BE2C (cell line): ENCODE measurements around the gene MAP3K13.
"Not testable (repeated sequence)": the region's sequence is repeated elsewhere in the genome, so short reads cannot be mapped to it uniquely, and the experiment has no call there.

ENCODE experiments used
- DNase-seq: peaks from one replicate; pipeline ENCODE4 v3.0.0-alpha.2; 2020
- H3K27me3 ChIP-seq: fragments of 250-450 bp; sonication (Bioruptor Pico); 2 replicates; pipeline ENCODE4 v1.5.1; 2020; ENCODE audit warnings: mild to moderate bottlenecking
- H3K36me3 ChIP-seq: fragments of 250-450 bp; sonication (Bioruptor Pico); 2 replicates; pipeline ENCODE4 v1.5.1; 2020; ENCODE audit warnings: mild to moderate bottlenecking
- H3K4me1 ChIP-seq: fragments of 250-450 bp; sonication (Bioruptor Pico); 2 replicates; pipeline ENCODE4 v1.5.1; 2020
- H3K4me3 ChIP-seq: 2 replicates; pipeline ENCODE4 v1.5.1; 2011; ENCODE audit warnings: low read depth, low read length
- H3K9me3 ChIP-seq: fragments of 250-450 bp; sonication (Bioruptor Pico); 2 replicates; pipeline ENCODE4 v1.5.1; 2020
- CTCF ChIP-seq: IDR thresholded peaks from 2 replicates; pipeline ENCODE4 v1.5.1; 2012; ENCODE audit warnings: mild to moderate bottlenecking, low read depth, low read length

Gene MAP3K13

DNA sequence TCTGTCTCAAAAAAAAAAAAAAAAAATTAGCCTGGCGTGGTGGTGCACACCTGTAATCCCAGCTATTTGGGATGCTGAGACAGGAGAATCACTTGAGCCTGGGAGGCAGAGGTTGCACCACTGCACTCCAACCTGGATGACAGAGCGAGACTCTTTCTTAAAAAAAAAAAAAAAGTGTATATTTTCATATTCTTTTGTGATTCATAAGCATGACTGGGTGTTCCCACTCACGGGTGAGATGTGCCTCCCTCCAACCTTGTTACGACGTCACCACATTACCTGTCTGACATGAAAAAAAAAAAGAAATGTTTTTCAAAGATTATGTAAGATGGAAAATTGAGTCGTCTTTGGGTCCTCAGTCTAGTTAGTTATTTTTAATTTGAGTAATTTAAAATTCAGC, 79.1 kb downstream of the MAP3K13 start:
- Histone ChIP-seq H3K4me1 (peaks cover 2% of the 10 kb centered on the region; the same call in 1 of the 2 replicates), H3K36me3 (peaks cover 4% of the 10 kb centered on the region; the same call in 1 of the 2 replicates), H3K27me3 (no peaks in the 10 kb centered on the region), H3K9me3 (no peaks in the 10 kb centered on the region), H3K4me3 (no peak overlapping the region)
- no peak for DNase-seq
- no peak for TF ChIP-seq CTCF

- no peak overlapping the region for H3K4me3 ChIP-seq
- 0 out of 2 replicates have a peak, but pooled peaks cover 4% of the 10 kb centered on the region for H3K36me3 ChIP-seq
- DNase-seq: no peak
- H3K9me3 ChIP-seq: no peaks in the 10 kb centered on the region
- no peak for TF ChIP-seq CTCF
- no peaks in the 10 kb centered on the region for H3K27me3 ChIP-seq
- peaks cover 2% of the 10 kb centered on the region; the same call in 1 of the 2 replicates for H3K4me1 ChIP-seq
Observed at GRCh38 chr3:185444329-185444728, 81.4 kb downstream of the MAP3K13 start.

DNA sequence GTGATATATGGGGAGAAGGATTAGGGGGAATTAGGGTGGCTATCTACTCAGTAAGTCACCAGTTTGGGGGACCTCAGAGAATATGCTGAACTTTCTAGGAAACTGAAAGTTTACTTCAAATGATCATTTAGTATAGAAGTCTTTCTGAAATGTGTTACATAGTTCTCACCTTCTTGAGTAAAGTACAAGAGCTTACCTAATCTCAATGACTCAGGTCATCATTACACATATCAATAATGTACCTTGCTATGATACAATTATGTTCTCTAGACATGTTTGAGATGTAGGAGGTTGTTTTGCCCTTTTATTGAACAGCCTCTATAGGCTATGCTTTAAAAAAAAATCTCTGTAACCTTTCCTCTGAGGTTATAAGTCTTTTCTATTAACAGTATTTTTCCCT, 85.2 kb downstream of the MAP3K13 start:
- Histone ChIP-seq H3K27me3 (no peaks in the 10 kb centered on the region), H3K4me1 (peaks cover 2% of the 10 kb centered on the region; the same call in 1 of the 2 replicates), H3K4me3 (no peak overlapping the region), H3K9me3 (no peaks in the 10 kb centered on the region), H3K36me3 (no peaks in the 10 kb centered on the region; the same call in none of the 2 replicates)
- no peak for TF ChIP-seq CTCF
- DNase-seq: no peak

- not testable (repeated sequence) for H3K4me1 ChIP-seq, H3K36me3 ChIP-seq, H3K9me3 ChIP-seq, H3K27me3 ChIP-seq, H3K4me3 ChIP-seq, DNase-seq
Observed at GRCh38 chr3:185451432-185451831, 88.5 kb downstream of the MAP3K13 start.

DNA sequence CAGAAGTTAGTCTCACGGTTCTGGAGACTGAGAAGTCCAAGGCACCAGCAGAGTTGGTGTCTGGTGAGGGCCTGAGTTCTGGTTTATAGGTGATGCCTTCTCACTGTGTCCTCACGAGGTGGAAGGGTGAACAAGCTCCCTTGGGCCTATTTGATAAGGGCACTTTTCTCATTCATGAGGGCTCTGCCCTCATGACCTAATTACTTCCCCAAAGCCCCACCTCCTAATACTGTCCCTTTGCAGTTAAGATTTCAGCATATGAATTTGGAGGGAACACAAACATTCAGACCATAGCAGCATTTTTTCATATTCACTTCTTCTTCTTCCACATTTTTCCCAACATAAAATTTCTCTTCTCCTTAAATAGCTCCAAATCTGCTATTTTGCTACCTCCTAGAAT, 94.4 kb downstream of the MAP3K13 start:
- no peak for TF ChIP-seq CTCF
- H3K27me3 ChIP-seq: no peaks in the 10 kb centered on the region
- H3K4me1 ChIP-seq: no peaks in the 10 kb centered on the region
- no peaks in the 10 kb centered on the region for H3K9me3 ChIP-seq
- no peak overlapping the region for H3K4me3 ChIP-seq
- no peaks in the 10 kb centered on the region; the same call in 1 of the 2 replicates for H3K36me3 ChIP-seq
- DNase-seq: no peak

- no peak for TF ChIP-seq CTCF
- no peaks in the 10 kb centered on the region for H3K27me3 ChIP-seq
- peaks cover 3% of the 10 kb centered on the region; the same call in 1 of the 2 replicates for H3K36me3 ChIP-seq
- H3K9me3 ChIP-seq: no peaks in the 10 kb centered on the region
- no peak overlapping the region for H3K4me3 ChIP-seq
- no peak for DNase-seq
- H3K4me1 ChIP-seq: no peaks in the 10 kb centered on the region
Observed at GRCh38 chr3:185460309-185460708, 97.4 kb downstream of the MAP3K13 start.
